8988T (cell line): ENCODE data around the gene MIF.
"Not testable (repeated sequence)": the region's sequence is repeated elsewhere in the genome, so short reads cannot be mapped to it uniquely, and the experiment has no call there.

Experiments
- DNase-seq: peaks from one replicate; pipeline ENCODE4 v3.0.0; 2011

The MIF gene

DNA sequence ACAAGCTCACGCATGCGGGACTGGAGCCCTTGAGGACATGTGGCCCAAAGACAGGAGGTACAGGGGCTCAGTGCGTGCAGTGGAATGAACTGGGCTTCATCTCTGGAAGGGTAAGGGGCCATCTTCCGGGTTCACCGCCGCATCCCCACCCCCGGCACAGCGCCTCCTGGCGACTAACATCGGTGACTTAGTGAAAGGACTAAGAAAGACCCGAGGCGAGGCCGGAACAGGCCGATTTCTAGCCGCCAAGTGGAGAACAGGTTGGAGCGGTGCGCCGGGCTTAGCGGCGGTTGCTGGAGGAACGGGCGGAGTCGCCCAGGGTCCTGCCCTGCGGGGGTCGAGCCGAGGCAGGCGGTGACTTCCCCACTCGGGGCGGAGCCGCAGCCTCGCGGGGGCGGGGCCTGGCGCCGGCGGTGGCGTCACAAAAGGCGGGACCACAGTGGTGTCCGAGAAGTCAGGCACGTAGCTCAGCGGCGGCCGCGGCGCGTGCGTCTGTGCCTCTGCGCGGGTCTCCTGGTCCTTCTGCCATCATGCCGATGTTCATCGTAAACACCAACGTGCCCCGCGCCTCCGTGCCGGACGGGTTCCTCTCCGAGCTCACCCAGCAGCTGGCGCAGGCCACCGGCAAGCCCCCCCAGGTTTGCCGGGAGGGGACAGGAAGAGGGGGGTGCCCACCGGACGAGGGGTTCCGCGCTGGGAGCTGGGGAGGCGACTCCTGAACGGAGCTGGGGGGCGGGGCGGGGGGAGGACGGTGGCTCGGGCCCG, at the start of gene MIF:
Gene MIF (plus strand): TSS at position 439 of the 765 bp plus-strand sequence. CDS start 92 bp downstream, at position 531.
- DNase-seq: peak; percentile 85

GRCh38 chr22:23844739-23845202, 49.4 kb upstream of the MIF start:
- no peak for DNase-seq

- DNase-seq: no peak
Observed at GRCh38 chr22:23845265-23846080, 48.7 kb upstream of the MIF start.

GRCh38 chr22:23846081-23846469, 48.1 kb upstream of the MIF start:
- DNase-seq: no peak

DNA sequence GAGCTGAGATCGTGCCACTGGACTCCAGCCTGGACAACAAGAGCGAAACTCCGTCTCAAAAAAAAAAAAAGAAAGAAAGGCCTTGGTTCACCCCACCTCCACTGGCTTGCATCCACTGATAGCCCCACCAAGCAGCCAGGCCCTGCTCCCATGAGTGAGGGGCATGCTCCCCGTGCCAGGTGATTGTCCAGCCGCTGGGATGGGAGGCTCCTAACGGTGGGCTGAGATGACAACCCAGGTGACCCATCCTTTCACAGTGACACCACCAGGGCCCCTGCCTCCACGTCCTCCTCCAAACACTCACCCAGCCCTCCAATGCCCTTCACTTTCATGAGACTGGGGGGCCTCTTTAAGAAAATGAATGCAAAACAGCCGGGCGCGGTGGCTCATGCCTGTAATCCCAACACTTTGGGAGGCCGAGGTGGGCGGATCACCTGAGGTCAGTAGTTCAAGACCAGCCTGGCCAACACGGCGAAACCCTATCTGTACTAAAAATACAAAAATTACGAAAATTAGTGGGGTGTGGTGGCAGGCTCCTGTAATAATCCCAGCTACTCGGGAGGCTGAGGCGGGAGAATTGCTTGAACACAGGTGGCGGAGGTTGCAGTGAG, 46.8 kb upstream of the MIF start:
- DNase-seq: no peak

GRCh38 chr22:23847991-23848864, 46.0 kb upstream of the MIF start:
- no peak for DNase-seq

GRCh38 chr22:23849009-23850006, 44.9 kb upstream of the MIF start:
- peak; percentile 87 for DNase-seq

DNA sequence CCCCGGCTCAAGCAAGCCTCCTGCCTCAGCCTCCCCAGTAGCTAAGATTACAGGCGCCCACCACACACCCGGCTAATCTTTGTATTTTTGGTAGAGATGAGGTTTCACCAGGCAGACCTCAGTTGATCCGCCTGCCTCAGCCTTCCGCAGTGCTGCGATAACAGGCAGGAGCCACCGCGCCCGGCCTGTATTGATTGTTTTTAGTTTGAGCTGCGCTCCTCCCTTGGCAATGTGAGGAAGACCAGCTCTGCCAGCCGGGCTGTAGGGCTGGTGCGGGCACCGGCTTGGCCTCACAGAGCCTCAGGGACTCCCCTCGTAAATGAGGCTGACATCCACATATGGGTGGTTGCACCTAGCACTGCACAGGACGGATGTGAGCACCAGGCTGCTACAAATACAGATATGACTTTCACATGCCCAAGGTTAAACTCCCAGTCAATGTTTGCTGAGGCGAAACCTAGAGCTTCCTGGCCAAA, 44.0 kb upstream of the MIF start:
- DNase-seq: no peak

DNA sequence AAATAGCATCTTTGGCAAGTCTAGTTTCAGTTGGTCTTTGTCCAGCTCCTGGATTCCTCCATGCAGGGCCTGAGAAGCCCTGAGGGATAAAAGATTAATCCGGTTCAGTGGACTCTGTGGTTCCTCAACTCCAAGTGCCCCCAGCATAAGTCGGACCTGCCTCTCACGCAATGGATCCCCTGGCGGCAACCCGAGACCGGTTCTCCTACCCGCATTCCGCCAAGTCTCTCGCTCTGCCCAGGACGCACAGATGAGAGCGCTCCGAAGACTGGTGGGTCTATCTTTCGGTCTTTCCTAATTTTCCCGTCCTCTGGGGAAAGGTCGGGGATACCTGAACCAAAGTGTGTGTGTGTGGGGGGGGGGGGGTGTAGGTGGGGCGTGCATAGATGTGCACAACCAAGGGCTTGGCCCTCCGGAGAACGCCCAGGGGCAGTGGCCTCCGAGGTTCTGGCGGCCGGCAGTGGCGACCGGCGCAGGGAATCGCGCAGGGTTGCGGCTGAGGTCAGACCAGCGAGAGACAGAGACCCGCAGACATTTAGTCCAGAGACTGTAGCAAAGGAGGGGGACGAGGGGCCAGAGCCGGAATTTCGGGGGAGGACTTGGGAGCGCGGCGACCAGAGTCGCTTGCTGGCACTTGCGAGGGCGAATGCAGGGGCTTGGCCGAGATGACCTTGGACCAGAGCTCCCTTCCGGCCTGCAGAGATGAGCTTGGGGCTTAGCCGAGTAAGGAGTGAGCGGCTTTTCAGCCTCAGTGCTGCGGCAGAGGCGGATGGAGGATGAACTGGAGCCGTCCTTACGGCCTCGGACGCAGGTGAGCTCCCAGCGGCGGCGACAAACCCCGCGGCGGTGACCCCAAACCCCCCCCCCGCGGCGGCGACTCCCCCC, 37.2 kb upstream of the MIF start:
- DNase-seq: peak; percentile 44

GRCh38 chr22:23857606-23858483, 36.3 kb upstream of the MIF start, which contains the start of gene SLC2A11:
Gene SLC2A11 (plus strand): TSS chr22:23857875. CDS start chr22:23858000, 125 bp downstream.
- DNase-seq: peak; percentile 84

- DNase-seq: no peak
Observed at GRCh38 chr22:23858484-23858815, 35.7 kb upstream of the MIF start.

GRCh38 chr22:23859201-23859600, 35.0 kb upstream of the MIF start:
- DNase-seq: no peak

DNA sequence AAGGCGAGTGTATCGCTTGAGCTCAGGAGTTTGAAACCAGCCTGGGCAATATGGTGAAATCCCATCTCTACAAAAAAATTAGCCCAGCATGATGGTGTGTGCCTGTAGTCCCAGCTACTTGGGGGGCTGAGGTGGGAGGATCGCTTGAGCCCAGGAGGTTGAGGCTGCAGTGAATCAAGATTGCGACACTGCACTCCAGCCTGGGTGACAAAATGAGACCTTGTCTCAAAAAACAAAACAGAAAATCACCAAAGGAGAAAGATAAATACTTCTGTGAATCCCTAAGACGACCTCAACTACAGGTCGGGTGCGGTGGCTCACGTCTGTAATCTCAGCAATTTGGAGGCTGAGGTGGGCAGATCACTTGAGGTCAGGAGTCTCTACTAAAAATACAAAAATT, 34.0 kb upstream of the MIF start:
- DNase-seq: not testable (repeated sequence)

DNA sequence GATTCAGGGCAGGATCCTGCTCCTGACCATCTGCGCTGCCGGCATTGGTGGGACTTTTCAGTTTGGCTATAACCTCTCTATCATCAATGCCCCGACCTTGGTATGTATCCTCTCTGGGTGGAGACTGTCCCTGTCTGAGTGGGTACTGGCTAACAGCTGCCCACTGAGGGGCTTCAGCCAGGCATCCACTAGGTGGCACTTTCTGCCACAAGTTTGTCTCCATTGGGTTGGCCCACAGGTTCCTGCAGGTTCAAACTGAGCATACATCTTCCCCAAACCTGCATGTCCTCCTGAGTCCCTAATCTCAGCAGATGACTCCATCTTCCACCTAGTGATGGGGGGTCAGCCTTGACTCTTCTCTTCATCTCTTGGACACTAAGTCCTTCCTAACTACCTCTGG, 32.1 kb upstream of the MIF start:
- peak; percentile 56 for DNase-seq

GRCh38 chr22:23864499-23865154, 29.6 kb upstream of the MIF start:
- DNase-seq: not testable (repeated sequence)

DNA sequence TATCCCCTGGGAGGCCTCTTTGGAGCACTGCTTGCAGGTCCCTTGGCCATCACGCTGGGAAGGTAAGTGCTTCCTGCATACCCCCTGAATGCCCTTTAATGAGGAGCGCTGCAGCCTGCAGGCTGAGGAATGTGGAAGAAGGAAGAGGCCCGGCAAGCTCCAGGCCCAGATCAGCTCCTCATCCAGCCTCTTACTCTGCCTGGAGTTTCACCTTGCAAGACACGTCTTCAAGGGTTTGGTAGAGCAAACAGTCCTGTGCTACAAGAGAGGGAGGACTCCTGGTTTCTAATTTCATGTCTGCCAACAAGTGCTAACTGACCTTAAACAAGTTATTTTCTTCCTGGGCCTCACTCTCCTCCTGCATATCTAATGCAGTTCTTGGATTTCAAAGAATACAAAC, 25.6 kb upstream of the MIF start:
- DNase-seq: no peak

DNA sequence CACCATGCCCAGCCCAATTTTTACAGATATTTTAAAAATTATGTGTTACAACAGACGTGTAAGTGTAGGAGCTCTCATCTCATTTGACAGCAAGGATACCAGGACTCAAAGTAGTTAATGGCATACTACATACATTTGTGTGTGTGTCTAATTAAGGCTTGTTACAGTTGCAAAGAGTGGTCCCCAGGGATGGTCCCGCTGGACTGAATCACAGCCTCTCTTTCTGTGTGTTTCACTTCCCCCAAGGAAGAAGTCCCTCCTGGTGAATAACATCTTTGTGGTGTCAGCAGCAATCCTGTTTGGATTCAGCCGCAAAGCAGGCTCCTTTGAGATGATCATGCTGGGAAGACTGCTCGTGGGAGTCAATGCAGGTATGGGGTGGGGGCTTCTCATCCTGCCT, 19.3 kb upstream of the MIF start:
- no peak for DNase-seq

DNA sequence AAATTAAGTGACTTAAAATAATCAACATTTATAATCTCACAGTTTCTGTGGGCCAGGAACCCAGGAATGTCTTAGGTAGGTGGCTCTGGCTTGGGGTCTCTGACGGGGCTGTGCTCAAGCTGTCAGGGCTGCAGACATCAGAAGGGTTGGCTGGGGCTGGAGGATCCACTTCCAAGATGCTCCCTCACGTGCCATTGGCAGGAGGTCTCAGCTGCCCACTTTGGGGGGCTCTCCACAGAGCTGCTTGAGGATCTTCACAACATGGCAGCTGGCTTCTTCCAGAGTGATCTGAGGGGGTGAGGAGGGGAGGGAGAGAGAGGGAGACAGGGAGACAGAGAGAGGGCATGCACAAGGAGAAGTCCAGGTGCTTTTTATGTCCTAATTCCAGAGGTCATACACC, 18.4 kb upstream of the MIF start:
- DNase-seq: no peak

DNA sequence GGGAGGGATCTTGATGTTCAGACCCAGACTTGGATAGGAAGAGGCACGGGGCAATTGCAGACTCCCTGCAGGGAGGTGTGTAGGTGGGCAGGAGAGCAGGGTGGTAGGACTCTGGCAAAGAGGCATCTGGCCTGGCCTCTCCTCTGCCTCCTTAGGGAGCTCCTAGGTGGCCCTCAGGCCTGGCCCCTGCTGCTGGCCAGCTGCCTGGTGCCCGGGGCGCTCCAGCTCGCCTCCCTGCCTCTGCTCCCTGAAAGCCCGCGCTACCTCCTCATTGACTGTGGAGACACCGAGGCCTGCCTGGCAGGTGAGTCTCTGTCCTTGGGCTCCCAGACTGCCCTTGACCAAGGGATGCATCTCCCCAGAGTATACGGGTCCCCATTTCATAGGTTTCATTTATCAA, 16.6 kb upstream of the MIF start:
- no peak for DNase-seq
